Epidermal melanocyte (primary cell): Measurements from ENCODE around the gene TICAM1.
A peak's percentile ranks its signal among the peaks of the same experiment; 100 is the strongest.
"Not testable (repeated sequence)": the region's sequence is repeated elsewhere in the genome, so short reads cannot be mapped to it uniquely, and the experiment has no call there.

ENCODE experiments used
- DNase-seq: peaks from one replicate; pipeline ENCODE4 v3.0.0; 2011; ENCODE audit warnings: low spot score; ENCODE audit not compliant: insufficient read length

The TICAM1 gene

DNA sequence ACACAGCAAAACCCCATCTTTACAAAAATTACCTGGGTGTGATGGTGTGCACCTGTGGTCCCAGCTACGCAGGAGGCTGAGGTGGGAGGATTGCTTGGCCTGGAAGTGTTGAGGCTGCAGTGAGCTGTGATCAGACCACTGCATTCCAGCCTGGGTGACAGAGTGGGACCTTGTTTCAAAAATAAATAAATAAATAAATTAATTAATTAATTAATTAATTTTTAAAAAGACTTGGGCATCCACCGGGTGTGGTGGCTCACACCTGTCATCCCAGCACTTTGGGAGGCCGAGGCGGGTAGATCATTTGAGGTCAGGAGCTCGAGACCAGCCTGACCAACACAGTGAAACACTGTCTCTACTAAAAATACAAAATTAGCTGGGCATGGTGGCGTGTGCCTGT lies 26.4 kb downstream of the TICAM1 start:
- DNase-seq, result not testable (repeated sequence)

DNA sequence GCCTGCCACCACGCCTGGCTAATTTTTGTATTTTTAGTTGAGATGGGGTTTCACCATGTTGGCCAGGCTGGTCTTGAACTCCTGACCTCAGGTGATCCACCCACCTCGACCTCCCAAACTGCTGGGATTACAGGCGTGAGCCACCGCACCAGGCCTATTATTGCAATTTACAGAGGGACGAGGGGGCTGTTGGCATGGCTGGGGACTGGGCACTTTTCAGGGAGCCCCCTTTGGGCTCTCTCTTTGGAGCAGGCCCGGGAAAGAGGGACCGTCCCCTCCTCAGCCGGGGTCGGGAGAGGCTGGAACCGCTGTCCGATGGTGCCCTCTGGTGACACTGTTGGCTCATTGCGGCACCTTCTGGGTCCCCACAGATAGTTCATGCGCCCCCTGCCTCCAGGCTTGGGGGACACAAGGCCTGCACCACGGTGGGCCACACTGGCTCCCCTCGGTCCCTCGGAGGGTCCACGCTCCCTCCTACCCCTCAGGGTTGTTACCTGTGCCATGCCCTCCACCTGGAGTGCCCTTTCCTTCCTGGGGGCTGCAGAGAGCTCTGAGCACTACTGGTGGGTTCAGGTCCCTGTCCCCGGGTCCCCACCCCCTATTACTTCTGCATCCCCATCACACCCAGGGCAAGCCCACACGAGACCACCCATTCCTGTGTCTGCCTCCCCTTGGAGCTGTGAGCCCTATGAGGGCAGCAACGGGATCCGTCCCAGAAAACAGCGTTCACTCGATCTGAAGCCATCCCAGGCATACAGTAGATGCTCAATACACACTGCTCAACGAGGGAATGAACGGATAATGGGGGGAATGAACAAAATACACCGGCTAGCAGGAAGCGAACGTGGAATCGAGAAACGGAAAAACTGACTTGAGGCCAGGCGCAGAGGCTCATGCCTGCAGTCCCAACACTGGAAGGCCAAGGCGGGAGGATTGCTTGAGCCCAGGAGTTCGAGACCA lies 27.5 kb downstream of the TICAM1 start:
- DNase-seq, result no peak

DNA sequence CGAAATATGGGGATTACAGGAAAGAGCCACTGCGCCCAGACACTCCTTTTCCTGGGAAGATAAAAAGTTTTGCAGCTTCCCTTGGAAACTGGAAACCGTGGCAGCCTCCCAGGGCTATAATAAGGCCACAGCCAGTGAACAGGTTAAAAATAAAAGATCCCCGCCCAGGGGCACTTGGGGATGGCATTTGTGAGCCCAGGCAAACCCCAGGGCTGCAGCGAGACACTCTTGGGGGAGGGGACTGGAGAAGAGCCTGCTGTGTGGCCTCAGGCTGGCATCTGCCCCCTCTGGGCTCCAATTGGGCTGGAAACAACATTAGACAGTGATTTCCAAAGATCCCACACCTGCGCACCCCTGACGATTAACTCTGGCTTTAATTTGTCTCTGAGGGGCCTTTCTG lies 28.8 kb downstream of the TICAM1 start:
- no peak for DNase-seq

DNA sequence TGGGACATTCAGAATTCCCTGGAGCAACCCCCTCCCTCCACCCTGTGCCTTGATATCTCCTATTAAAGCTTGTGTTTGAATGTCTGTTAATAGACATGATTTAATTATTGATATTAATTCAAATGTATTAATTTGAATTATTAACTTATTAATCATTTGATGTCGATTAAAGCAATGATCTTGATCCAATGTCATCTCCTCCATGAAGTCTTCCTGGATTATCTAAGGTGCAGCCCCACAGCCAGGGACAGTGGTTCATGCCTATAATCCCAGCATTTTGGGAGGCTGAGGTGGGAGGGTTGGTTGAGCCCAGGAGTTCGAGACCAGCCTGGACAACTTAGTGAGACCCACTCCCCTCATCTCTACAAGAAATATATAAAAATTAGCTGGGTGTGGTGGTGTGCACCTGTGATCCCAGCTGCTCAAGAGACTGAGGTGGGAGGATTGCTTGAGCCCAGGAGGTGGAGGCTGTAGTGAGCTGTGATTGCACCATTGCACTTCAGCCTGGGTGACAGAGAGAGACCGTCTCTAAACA lies 30.4 kb downstream of the TICAM1 start:
- no peak for DNase-seq

DNA sequence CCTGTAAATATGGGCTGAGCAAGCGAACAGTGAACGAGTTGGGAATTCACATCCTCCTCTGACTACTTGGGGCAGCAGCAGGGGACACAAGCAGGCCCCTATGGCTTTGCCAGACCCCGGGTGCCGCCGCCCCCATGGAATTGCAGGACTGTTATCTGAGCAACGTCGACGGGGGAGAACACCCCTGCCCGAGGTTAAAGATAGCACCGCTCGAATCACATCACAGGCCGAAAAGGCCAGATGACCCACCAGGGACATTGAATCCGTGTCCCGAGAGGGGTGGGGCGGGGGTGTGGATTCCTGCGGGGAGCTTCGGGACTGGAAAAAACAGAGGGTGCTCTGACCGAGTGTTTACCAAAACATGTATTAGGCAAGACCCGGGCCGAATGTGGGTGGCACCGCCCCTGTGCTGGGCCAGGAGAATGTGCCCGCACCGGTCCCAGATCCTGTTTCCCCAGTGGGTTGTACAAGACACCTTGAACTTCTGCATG lies 30.9 kb downstream of the TICAM1 start:
- no peak for DNase-seq

DNA sequence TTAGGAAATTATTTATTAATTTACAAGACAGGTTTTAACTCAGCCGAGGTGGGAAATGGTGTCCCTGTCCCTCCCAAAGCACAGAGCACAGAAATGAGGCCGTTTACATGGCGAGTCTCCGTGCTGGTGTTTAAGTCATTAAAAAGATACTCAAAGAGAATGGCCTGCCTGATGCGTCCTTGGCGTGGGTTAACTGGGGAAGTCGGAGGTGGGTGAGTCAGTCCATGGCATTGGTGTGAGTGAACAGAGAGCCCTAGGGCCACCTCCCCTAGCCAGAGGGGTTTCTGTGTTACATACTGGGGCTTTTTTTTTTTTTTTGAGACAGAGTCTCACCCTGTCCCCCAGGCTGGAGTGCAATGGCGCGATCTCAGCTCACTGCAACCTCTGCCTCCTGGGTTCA lies 36.1 kb downstream of the TICAM1 start:
- no peak for DNase-seq

DNA sequence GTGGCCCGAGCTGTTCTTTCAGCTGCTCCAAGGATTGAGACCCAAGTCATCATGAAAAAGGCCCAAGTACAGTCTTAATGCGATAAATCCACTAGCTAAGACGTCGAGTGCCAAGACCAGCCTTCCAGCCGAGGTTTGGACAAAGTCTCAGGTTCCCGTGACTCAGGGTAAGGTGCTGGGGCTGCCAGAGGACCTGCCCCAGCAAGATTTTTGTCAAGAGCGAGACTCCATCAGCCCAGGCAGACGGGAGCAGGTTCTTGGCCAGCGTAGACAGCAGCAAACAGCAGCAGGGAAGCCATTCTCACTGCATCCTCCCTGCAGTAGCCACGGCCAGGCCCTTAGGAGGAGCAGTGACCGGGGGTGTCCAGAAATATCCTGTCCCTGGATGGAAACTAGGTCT lies 36.5 kb downstream of the TICAM1 start:
- no peak for DNase-seq

DNA sequence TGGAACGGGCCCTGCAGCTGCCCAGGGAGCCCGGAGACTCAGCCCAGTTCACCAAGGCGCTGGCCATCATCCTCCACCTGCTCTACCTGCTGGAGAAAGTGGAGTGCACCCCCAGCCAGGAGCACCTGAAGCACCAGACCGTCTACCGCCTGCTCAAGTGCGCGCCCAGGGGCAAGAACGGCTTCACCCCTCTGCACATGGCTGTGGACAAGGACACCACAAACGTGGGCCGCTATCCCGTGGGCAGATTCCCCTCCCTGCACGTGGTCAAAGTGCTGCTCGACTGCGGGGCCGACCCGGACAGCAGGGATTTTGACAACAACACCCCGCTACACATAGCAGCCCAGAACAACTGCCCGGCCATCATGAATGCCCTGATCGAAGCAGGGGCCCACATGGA lies 38.2 kb downstream of the TICAM1 start:
- DNase-seq, result not testable (repeated sequence)

DNA sequence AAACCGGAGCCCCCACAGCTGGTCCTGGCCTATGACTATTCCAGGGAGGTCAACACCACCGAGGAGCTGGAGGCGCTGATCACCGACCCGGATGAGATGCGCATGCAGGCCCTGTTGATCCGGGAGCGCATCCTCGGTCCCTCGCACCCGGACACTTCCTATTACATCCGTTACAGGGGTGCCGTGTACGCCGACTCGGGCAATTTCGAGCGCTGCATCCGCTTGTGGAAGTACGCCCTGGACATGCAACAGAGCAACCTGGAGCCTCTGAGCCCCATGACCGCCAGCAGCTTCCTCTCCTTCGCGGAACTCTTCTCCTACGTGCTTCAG lies 38.7 kb downstream of the TICAM1 start:
- not testable (repeated sequence) for DNase-seq

DNA sequence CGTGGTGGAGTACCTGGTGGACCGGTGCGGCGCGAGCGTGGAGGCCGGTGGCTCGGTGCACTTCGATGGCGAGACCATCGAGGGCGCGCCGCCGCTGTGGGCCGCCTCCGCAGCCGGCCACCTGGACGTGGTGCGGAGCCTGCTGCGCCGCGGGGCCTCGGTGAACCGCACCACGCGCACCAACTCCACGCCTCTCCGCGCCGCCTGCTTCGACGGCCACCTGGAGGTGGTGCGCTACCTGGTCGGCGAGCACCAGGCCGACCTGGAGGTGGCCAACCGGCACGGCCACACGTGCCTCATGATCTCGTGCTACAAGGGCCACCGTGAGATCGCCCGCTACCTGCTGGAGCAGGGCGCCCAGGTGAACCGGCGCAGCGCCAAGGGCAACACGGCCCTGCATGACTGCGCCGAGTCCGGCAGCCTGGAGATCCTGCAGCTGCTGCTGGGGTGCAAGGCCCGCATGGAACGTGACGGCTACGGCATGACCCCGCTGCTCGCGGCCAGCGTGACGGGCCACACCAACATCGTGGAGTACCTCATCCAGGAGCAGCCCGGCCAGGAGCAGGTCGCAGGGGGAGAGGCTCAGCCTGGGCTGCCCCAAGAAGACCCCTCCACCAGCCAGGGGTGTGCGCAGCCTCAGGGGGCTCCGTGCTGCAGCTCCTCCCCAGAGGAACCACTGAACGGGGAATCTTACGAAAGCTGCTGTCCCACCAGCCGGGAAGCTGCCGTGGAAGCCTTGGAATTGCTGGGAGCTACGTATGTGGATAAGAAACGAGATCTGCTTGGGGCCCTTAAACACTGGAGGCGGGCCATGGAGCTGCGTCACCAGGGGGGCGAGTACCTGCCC lies 39.3 kb downstream of the TICAM1 start:
- not testable (repeated sequence) for DNase-seq

DNA sequence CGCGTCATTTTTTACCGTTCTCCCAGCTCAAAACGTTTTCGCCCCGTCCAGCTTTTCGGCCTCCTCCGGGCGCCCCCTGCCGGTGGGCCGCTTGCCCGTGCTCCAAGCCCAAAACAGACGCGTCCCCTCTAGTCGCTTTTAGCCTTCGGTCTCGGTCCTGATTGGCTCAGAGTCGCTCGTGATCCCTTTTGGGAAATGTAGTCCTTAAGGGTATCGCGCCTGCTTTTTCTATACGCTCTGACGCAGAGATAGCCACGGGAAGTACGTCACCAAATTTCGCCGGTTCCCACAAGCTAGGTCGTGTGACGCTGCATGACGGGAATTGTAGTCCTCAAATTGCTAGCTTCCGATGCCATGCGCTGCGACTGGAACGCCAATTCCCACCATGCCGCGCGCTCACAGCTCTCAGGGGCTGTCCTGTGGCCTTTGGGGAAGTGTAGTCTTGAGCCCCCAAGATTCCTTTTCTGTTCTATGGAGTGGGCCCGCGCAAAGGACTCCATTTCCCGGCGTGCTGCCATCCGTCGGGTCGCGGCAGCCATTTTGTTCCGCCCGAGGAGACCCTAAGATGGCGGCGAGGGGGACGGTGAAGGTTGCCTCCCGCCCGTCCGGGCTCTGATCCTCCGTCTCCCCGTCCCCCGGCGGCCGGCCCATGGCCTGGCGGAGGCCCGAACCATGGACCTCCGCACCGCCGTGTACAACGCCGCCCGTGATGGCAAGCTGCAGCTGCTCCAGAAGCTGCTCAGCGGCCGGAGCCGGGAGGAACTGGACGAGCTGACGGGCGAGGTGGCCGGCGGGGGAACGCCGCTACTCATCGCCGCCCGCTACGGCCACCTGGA lies 40.1 kb downstream of the TICAM1 start, which contains the start of gene FEM1A:
Gene FEM1A (plus strand): TSS at position 552 of the 836 bp plus-strand sequence. CDS start 121 bp downstream, at position 673.
- peak; percentile 99 for DNase-seq

DNA sequence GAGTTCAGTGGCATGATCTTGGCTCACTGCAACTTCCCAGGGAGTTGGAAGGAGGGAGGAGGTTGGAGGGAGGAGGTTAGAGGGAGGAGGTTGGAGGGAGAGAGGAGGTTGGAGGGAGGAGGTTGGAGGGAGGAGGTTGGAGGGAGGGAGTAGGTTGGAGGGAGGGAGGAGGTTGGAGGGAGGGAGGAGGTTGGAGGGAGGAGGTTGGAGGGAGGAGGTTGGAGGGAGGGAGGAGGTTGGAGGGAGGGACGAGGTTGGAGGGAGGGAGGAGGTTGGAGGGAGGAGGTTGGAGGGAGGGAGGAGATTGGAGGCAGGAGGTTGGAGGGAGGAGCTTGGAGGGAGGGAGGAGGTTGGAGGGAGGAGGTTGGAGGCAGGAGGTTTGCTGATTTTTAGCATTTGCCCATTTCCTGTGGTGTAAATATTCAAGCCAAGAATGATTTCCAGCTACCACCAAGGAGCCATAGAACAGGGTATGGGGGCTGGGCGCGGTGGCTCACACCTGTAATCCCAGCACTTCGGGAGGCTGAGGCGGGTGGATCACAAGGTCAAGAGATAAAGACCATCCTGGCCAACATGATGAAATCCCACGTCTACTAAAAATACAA lies 45.0 kb downstream of the TICAM1 start:
- DNase-seq, result not testable (repeated sequence)

DNA sequence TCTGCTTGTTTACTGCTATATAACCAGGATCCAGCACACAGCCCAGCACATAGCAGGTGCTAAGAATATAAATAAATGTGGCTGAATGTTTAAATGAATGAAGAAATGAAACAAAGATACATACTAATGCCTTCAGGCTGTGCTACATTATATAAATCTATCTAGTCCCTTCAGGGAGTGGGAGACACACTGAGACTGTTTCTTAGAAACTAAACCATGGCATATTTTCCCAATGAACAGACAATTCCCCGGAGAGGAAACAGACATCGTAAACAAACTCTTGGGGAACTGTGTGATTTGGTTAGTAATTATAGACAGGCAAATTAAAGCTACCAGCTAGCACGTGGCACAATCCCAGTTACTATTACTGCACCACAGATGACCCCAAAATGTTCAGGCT lies 49.7 kb downstream of the TICAM1 start:
- no peak for DNase-seq

DNA sequence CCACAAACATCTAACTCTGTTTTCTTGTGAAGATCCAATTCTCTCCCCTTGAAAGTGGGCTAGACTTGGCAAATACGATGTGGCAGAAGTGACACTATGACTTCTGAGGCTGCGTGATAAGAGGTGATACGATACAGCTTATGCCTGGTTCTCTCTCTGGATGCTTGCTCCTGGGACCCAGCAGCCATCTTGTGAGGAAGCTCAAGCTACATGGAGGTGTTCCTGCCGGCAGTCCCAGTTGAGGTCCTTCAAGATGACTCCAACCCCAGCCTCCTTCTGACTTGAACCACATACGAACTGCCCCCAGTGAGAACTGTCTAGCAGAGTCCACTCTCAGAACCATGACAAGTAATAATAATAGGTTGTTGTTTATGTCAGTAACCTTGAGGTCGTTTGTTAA lies 50.7 kb downstream of the TICAM1 start:
- DNase-seq, result no peak

DNA sequence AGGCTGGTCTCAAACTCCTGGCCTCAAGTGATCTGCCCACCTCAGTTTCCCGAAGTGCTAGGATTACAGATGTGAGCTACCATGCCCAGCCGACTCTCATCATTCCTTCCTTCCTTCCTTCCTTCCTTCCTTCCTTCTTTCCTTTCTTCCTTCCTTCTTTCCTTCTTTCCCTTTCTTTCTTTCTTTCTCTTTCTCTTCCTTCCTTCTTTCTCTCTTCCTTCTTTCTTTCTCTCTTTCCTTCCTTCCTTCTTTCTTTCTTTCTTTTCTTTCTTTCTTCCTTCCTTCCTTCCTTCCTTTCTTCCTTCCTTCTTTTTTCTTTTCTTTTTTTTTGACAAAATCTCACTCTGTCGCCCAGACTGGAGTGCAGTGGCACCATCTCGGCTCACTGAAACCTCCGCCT lies 53.4 kb downstream of the TICAM1 start:
- not testable (repeated sequence) for DNase-seq

DNA sequence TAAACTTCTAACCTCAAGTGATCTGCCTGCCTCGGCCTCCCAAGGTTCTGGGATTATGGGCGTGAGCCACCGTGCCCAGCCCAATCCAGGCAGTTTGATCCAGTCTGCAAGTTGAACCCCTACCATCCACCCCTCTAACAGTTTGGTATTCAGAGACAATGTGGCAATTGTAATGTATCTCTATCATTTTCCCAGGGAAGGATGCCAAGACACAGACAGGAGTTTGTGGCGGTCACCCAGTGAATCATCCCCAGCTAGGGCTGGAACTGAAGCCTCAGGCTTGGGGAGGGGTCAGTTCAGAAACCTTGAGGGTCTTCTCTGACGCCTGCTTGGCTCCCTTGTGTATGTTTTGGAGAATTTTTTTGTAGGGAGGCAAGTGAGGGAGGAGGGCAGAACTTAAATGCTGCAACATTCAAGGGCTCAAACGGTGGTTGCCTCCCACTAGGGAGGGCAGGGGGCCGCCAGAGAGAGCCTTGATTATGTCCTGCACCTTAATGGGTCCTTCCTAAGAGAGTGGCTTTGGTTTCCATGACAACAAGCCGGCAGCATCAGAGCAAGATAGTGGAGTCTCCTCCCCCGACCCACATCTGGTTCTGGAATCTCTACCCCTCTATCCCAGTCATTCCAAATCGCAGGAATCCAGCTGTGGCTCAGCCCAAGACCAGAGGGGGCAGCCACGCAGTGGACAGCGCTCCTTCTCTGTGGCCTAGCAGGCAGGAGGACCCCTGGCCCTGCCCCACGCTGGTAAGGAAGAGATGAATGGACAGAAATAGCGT lies 54.9 kb downstream of the TICAM1 start:
- no peak for DNase-seq

DNA sequence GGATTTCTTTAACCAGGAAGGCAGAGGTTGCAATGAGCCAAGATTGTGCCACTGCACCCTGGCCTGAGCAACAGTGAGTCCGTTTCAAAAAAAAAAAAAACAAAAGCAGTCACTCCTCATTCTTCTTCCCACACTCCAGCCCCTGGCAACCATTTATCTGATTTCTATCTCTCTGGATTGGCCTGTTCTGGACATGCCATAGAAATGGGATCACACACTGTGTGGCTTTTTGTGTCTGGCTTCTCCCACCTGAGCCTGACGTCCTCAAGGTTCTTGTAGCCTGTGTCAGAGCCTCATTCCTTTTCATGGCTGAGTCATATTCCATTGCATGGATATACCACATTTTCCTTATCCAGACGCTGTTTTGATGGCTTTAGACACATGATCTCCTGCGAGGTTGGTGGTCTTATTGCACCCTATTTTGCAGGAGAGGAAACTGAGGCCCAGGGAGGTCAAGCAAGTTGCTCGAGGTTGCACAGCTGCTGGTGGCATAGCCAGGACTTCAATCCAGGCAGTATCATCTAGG lies 55.8 kb downstream of the TICAM1 start:
- no peak for DNase-seq

DNA sequence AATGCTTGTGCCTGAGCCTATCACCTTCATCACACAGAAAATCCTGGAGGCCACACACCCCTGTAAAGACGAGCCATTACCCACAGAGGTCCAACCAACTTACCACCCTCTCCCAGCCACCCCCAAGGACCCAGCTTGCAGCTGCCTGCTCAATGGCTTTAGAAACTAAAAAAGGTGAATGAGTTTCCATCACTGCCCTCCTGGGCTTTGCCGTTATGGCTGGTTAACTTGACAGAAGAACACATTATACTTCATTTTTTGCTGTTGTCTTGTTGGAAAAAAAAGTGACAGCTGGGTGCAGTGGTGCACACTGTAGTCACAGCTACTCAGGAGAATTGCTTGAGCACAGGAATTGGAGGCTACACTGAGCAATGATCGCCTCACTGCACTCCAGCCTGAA lies 57.4 kb downstream of the TICAM1 start:
- no peak for DNase-seq

DNA sequence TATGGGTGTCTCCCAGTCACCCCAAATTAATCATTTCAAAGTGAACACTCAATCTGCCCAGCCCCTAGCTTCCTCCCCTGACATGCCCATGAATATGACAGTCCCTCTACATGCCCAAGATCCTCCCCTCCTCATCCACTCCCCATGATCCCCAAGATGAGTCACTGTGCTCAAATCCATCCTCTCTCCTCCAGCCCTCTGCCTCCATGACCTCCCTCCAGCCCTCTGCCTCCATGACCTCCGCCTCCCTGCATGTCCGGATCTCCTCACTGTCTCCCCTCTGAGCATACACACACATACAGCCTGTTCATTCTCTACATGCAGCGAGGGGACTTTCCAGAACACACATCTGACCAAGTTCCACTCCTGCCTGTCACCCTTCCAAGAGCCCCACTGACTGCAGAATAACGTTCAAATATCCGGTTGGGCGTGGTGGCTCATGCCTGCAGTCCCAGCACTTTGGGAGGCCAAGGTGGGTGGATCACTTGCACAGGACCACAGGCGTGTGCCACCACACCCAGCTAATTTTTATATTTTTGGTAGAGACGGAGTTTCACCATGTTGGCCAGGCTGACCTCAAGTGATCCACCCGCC lies 58.4 kb downstream of the TICAM1 start:
- DNase-seq, result no peak
